Measurements from ENCODE around the gene TDO2. TPM values are rescaled to one million over a fixed set of nuclear protein-coding genes. Genes with fewer than 3 reads are reported as not detected.
A peak's percentile ranks its signal among the peaks of the same experiment; 100 is the strongest.

Gene TDO2
- total and polyA plus RNA-seq, 2 experiments from 2014 or later, result 0.57 to 2.5 TPM

GRCh38 chr4:155907556-155907955 lies 4.1 kb downstream of the TDO2 start:
- Histone ChIP-seq H3K27me3 (no peaks in the 10 kb centered on the region), H3K4me3 (no peak overlapping the region), H3K4me1 (ENCODE audit: low read depth) (peaks cover 23% of the 10 kb centered on the region), H3K36me3 (no peaks in the 10 kb centered on the region), H3K9me3 (ENCODE audit: low read depth) (no peaks in the 10 kb centered on the region), H3K27ac (no peak overlapping the region)
- peak in 1 of 2 donors; percentile 13 for DNase-seq (ENCODE audit: low read depth in 1 of 2, low spot score in 1 of 2)
- no peak for TF ChIP-seq CTCF (IDR thresholded peaks at IDR 0.05; ENCODE audit: low read depth, low read length)

- no peak overlapping the region for H3K27ac ChIP-seq
Observed at GRCh38 chr4:155908187-155909139, 5.0 kb downstream of the TDO2 start.

GRCh38 chr4:155909615-155910226 lies 6.2 kb downstream of the TDO2 start:
- no peak for DNase-seq (ENCODE audit: low read depth in 1 of 2, low spot score in 1 of 2)
- H3K36me3 ChIP-seq, result no peaks in the 10 kb centered on the region
- H3K4me1 ChIP-seq (ENCODE audit: low read depth), result peaks cover 18% of the 10 kb centered on the region
- no peak overlapping the region for H3K27ac ChIP-seq
- no peak overlapping the region for H3K4me3 ChIP-seq
- TF ChIP-seq CTCF (IDR thresholded peaks at IDR 0.05; ENCODE audit: low read depth, low read length), result no peak
- no peaks in the 10 kb centered on the region for H3K27me3 ChIP-seq
- no peaks in the 10 kb centered on the region for H3K9me3 ChIP-seq (ENCODE audit: low read depth)

More at GRCh38 chr4:155908187-155909139, 5.0 kb downstream of the TDO2 start:
- no peak for TF ChIP-seq CTCF (IDR thresholded peaks at IDR 0.05; ENCODE audit: low read depth, low read length)
- DNase-seq (ENCODE audit: low read depth in 1 of 2, low spot score in 1 of 2), result no peak
- Histone ChIP-seq H3K27me3 (no peaks in the 10 kb centered on the region), H3K9me3 (ENCODE audit: low read depth) (no peaks in the 10 kb centered on the region), H3K4me3 (no peak overlapping the region), H3K4me1 (ENCODE audit: low read depth) (peaks cover 27% of the 10 kb centered on the region), H3K36me3 (no peaks in the 10 kb centered on the region)

GRCh38 chr4:155911905-155912304 lies 8.4 kb downstream of the TDO2 start:
- H3K4me1 ChIP-seq (ENCODE audit: low read depth), result peaks cover 18% of the 10 kb centered on the region
- TF ChIP-seq CTCF (IDR thresholded peaks at IDR 0.05; ENCODE audit: low read depth, low read length), result no peak
- H3K9me3 ChIP-seq (ENCODE audit: low read depth), result no peaks in the 10 kb centered on the region
- no peak overlapping the region for H3K4me3 ChIP-seq
- H3K36me3 ChIP-seq, result no peaks in the 10 kb centered on the region
- H3K27me3 ChIP-seq, result no peaks in the 10 kb centered on the region
- H3K27ac ChIP-seq, result no peak overlapping the region
- peak; percentile 8 to 38 for DNase-seq (ENCODE audit: low read depth in 1 of 2, low spot score in 1 of 2)

GRCh38 chr4:155914782-155915181 lies 11.3 kb downstream of the TDO2 start:
- Histone ChIP-seq H3K27me3 (no peaks in the 10 kb centered on the region), H3K9me3 (ENCODE audit: low read depth) (no peaks in the 10 kb centered on the region)

More at GRCh38 chr4:155914782-155915181, 11.3 kb downstream of the TDO2 start:
- Histone ChIP-seq H3K27ac (no peak overlapping the region), H3K36me3 (no peaks in the 10 kb centered on the region), H3K4me1 (ENCODE audit: low read depth) (peaks cover 18% of the 10 kb centered on the region), H3K4me3 (no peak overlapping the region)
- TF ChIP-seq CTCF (IDR thresholded peaks at IDR 0.05; ENCODE audit: low read depth, low read length), result no peak
- DNase-seq (ENCODE audit: low read depth in 1 of 2, low spot score in 1 of 2), result peak in 1 of 2 donors; percentile 8

All from cardiac muscle cell (in vitro differentiated cells and primary cell).